BE2C (cell line): ENCODE measurements around the gene PAX8.
A peak's percentile ranks its signal among the peaks of the same experiment; 100 is the strongest.

ENCODE experiments used
- DNase-seq: peaks from one replicate; pipeline ENCODE4 v3.0.0-alpha.2; 2020
- H3K27me3 ChIP-seq: fragments of 250-450 bp; sonication (Bioruptor Pico); 2 replicates; pipeline ENCODE4 v1.5.1; 2020; ENCODE audit warnings: mild to moderate bottlenecking
- H3K36me3 ChIP-seq: fragments of 250-450 bp; sonication (Bioruptor Pico); 2 replicates; pipeline ENCODE4 v1.5.1; 2020; ENCODE audit warnings: mild to moderate bottlenecking
- H3K4me1 ChIP-seq: fragments of 250-450 bp; sonication (Bioruptor Pico); 2 replicates; pipeline ENCODE4 v1.5.1; 2020
- H3K4me3 ChIP-seq: 2 replicates; pipeline ENCODE4 v1.5.1; 2011; ENCODE audit warnings: low read depth, low read length
- H3K9me3 ChIP-seq: fragments of 250-450 bp; sonication (Bioruptor Pico); 2 replicates; pipeline ENCODE4 v1.5.1; 2020
- TF ChIP-seq, protein P1 (sequence below): IDR thresholded peaks from 2 replicates; pipeline ENCODE4 v1.5.1; 2012; ENCODE audit warnings: mild to moderate bottlenecking, low read depth, low read length

PAX8 gene

DNA sequence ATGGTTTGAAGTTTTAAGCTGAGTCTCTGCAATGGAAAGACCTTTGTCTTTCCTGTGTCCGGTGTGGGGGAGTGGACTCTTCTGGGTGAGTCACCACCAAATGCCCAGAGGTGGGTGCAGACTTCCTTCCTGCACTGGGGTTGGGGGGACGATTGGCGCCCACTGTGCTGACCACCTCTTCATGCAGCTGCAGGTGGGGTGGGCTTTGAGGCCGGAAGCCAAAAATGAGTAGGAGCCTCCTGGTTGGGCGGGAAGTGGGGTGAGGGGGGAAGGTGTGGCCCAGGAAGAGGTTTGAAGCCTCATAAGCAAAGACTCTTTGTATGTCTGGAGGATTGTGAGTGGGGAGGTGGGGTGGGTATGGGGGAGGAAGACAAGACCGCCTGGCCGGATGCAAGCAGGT lies 27.6 kb downstream of the PAX8 start:
- Histone ChIP-seq H3K27me3 (no peaks in the 10 kb centered on the region), H3K4me3 (no peak overlapping the region), H3K36me3 (no peaks in the 10 kb centered on the region), H3K9me3 (no peaks in the 10 kb centered on the region), H3K4me1 (no peaks in the 10 kb centered on the region)
- no peak for DNase-seq
- TF ChIP-seq, protein P1, sequence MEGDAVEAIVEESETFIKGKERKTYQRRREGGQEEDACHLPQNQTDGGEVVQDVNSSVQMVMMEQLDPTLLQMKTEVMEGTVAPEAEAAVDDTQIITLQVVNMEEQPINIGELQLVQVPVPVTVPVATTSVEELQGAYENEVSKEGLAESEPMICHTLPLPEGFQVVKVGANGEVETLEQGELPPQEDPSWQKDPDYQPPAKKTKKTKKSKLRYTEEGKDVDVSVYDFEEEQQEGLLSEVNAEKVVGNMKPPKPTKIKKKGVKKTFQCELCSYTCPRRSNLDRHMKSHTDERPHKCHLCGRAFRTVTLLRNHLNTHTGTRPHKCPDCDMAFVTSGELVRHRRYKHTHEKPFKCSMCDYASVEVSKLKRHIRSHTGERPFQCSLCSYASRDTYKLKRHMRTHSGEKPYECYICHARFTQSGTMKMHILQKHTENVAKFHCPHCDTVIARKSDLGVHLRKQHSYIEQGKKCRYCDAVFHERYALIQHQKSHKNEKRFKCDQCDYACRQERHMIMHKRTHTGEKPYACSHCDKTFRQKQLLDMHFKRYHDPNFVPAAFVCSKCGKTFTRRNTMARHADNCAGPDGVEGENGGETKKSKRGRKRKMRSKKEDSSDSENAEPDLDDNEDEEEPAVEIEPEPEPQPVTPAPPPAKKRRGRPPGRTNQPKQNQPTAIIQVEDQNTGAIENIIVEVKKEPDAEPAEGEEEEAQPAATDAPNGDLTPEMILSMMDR = no peak

DNA sequence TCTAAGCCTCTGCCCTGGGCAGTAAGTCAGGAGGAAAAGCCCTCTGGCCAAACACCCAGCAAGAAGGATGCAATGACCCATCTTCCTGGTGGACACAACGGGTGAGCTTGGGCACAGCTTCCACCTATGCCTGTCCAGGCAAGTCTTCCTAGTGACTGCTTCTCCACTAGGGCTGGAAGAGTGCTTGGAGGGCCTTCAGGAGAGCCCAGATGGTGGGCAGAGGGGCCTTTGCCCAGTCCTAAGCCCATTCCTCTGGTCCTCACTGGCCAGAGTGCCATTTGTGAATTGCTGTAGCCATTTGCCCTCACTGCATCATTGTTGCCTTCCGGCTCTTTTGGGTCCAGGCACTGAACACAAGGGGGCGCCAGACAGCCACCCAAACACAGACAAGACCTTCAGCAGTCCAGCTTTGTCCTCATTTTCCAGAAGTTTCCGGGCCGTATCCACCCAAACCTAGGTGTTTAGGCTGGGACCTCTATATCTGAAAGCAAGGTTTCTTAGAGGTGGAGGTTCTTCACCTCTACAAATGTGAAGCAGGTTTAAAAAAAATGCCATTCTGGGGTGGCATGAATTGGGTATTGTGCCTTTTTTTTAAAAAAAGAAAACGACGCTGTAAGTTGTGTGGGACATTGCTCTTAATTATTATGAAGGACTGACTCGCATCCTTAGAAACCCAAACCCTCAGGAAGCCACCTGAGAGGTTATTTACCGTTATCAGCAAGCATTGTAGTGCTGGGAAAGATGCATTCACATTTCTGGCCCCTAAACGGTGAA lies 29.5 kb downstream of the PAX8 start:
- peak; percentile 49 for DNase-seq
- no peaks in the 10 kb centered on the region for H3K4me1 ChIP-seq
- no peaks in the 10 kb centered on the region for H3K9me3 ChIP-seq
- no peak overlapping the region for H3K4me3 ChIP-seq
- H3K36me3 ChIP-seq = no peaks in the 10 kb centered on the region
- TF ChIP-seq, protein P1 = peak; percentile 74
- no peaks in the 10 kb centered on the region for H3K27me3 ChIP-seq

DNA sequence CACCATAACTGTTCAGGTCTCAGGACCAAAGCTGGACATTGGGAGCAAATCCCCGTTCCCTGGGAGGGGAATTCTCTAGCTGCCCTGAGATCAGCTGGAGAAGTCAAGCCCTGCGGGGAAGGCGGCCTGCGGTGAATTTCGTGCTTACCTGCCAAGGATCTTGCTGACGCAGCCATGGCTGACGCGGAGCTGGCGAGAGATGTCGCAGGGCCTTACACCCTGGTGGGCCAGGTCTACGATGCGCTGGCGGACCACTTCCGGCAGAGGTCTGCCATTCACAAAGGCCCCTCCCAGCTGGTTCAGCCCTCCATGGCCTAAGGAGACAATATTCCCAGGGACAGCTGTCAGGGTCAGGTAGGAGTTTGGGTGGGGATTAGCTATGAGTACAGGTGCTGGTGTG lies 32.1 kb downstream of the PAX8 start:
- Histone ChIP-seq H3K27me3 (no peaks in the 10 kb centered on the region), H3K9me3 (no peaks in the 10 kb centered on the region), H3K36me3 (no peaks in the 10 kb centered on the region), H3K4me3 (no peak overlapping the region), H3K4me1 (no peaks in the 10 kb centered on the region)
- TF ChIP-seq, protein P1 = no peak
- no peak for DNase-seq

DNA sequence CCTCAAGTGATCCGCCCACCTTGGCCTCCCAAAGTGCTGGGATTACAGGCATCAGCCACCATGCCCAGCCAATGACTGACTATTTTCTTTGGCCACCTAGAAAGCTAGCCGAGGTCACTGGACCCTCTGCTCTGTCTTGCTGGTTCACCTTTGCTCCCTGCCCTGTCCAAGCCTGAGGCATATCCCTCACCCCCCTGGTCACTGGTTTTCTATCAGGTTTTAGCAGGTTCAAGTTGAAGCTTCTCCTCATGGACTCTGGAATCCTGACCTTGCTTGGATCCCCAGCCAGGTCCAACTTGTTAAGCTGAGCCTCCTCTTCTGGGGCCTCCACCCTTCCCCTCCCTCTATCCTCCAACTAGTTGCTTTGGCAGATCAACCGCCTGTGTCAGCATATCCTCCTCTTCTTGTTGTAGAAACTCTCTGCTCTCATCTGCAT lies 33.4 kb downstream of the PAX8 start:
- H3K27me3 ChIP-seq = no peaks in the 10 kb centered on the region
- TF ChIP-seq, protein P1 = no peak
- no peak overlapping the region for H3K4me3 ChIP-seq
- H3K36me3 ChIP-seq = no peaks in the 10 kb centered on the region
- H3K4me1 ChIP-seq = no peaks in the 10 kb centered on the region
- H3K9me3 ChIP-seq = no peaks in the 10 kb centered on the region
- DNase-seq = no peak

DNA sequence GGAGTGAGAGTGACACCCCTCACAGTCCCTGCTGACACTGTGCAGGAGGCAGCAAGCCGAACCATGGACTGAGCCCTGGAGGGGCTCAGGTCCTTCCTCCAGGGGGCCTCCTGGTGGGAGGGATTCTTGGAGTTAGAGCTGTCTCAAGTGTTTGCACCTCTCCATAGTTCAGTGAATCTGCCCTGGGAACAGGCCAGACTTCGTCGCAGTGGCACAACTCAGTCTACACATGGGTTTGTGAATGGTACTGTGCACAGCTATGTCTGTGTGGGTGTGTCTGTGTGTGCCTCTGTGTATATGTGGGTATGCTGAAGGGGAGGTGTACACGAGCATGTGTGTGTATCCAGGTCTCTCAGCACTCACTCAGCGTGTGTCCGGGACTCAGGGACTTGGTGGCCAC lies 36.4 kb downstream of the PAX8 start:
- no peak for DNase-seq
- Histone ChIP-seq H3K9me3 (no peaks in the 10 kb centered on the region), H3K4me3 (no peak overlapping the region), H3K36me3 (no peaks in the 10 kb centered on the region), H3K27me3 (no peaks in the 10 kb centered on the region), H3K4me1 (no peaks in the 10 kb centered on the region)
- TF ChIP-seq, protein P1 = no peak
